HUDEP-2 (cell line): Measurements from ENCODE around the gene RPH3AL.
"Not testable (repeated sequence)": the region's sequence is repeated elsewhere in the genome, so short reads cannot be mapped to it uniquely, and the experiment has no call there.

ENCODE experiments used
- DNase-seq, 76 experiments: peaks; one replicate each; lab custom pipeline; 2025; ENCODE audit not compliant: unreplicated experiment in 76 of 76; lab: John Stamatoyannopoulos, UW

The RPH3AL gene

GRCh38 chr17:283911-284675 is 68.5 kb downstream of the RPH3AL start:
- DNase-seq = no peak

- no peak for DNase-seq
These were observed 69.4 kb downstream of the RPH3AL start for GRCh38 chr17:282912-283882.

GRCh38 chr17:282000-282911 is 70.4 kb downstream of the RPH3AL start:
- no peak for DNase-seq

- DNase-seq = no peak
These were observed 71.1 kb downstream of the RPH3AL start for GRCh38 chr17:281365-281999.

- no peak for DNase-seq
These were observed 71.7 kb downstream of the RPH3AL start for GRCh38 chr17:280901-281300.

GRCh38 chr17:280216-280615 is 72.4 kb downstream of the RPH3AL start:
- no peak for DNase-seq

GRCh38 chr17:279776-280175 is 72.8 kb downstream of the RPH3AL start:
- no peak for DNase-seq

GRCh38 chr17:279331-279730 is 73.3 kb downstream of the RPH3AL start:
- DNase-seq = no peak

GRCh38 chr17:278676-279059 is 73.9 kb downstream of the RPH3AL start:
- DNase-seq = no peak

- DNase-seq = no peak
These were observed 74.4 kb downstream of the RPH3AL start for GRCh38 chr17:278055-278675.

GRCh38 chr17:274902-275301 is 77.7 kb downstream of the RPH3AL start:
- no peak for DNase-seq

GRCh38 chr17:273981-274832 is 78.4 kb downstream of the RPH3AL start:
- no peak for DNase-seq

- DNase-seq = not testable (repeated sequence)
These were observed 79.8 kb downstream of the RPH3AL start for GRCh38 chr17:272856-273255.

GRCh38 chr17:271928-272623 is 80.5 kb downstream of the RPH3AL start:
- not testable (repeated sequence) for DNase-seq

GRCh38 chr17:269616-270514 is 82.7 kb downstream of the RPH3AL start:
- no peak for DNase-seq

GRCh38 chr17:266701-267667 is 85.6 kb downstream of the RPH3AL start:
- DNase-seq = no peak
